SK-N-SH (cell line): ENCODE measurements around the gene EIPR1. TPM values are rescaled to one million over a fixed set of nuclear protein-coding genes. Genes with fewer than 3 reads are reported as not detected.

Experiments used
- CTCF ChIA-PET: fragments of 300-600, 350-600 bp; formaldehyde crosslinking; extraction: SDS; loops from one replicate; lab custom pipeline; 2021; lab: Yijun Ruan, JAX
- POLR2A ChIA-PET: fragments of 350-600 bp; sonication (Branson Sonifier 250); formaldehyde crosslinking; extraction: SDS; loops from one replicate; lab custom pipeline; 2020; ENCODE audit warnings: antibody characterized with exemption, inconsistent platforms; lab: Yijun Ruan, JAX
- DNase-seq: peaks from one replicate; pipeline ENCODE4 v3.0.0; 2012
- H2AFZ ChIP-seq: fragments of 200-600 bp; sonication (generic); 2 replicates; pipeline ENCODE4 v1.8.1; 2016; ENCODE audit warnings: antibody characterized with exemption, mild to moderate bottlenecking, low read depth
- H3F3A ChIP-seq: fragments of 200-600 bp; sonication (generic); replicated peaks from 2 replicates; pipeline ENCODE3; 2016; ENCODE audit warnings: antibody characterized with exemption, mild to moderate bottlenecking; ENCODE audit not compliant: insufficient read depth
- H3K27ac ChIP-seq, 2 experiments: fragments of 200-500 bp in 1 of 2; fragments of 200-600 bp in 1 of 2; sonication (Bioruptor generic) in 1 of 2; sonication (generic), shearing (Covaris generic) in 1 of 2; 2 replicates each; pipeline versions ENCODE4 v1.5.1 to v1.6.1; 2014 to 2016; ENCODE audit warnings: low read depth in 2 of 2, inconsistent platforms in 1 of 2, low read length in 1 of 2, mild to moderate bottlenecking in 1 of 2, mixed read lengths in 1 of 2
- H3K27me3 ChIP-seq: fragments of 200-600 bp; sonication (generic), shearing (Covaris generic); 2 replicates; pipeline ENCODE4 v1.6.1; 2016; ENCODE audit warnings: mixed run types; ENCODE audit not compliant: insufficient read depth
- H3K36me3 ChIP-seq, 2 experiments: fragments of 200-500 bp in 1 of 2; fragments of 200-600 bp in 1 of 2; sonication (Bioruptor generic) in 1 of 2; sonication (generic) in 1 of 2; replicated peaks in 1 of 2; 2 replicates each; pipeline versions ENCODE3 to v1.5.1; 2014 to 2016; ENCODE audit warnings: low read length in 1 of 2, mild to moderate bottlenecking in 1 of 2; ENCODE audit not compliant: insufficient read depth in 2 of 2, control insufficient read depth in 1 of 2
- H3K4me1 ChIP-seq, 2 experiments: fragments of 200-500 bp in 1 of 2; fragments of 200-600 bp in 1 of 2; sonication (Bioruptor generic) in 1 of 2; sonication (generic), shearing (Covaris generic) in 1 of 2; 2 replicates each; pipeline versions ENCODE4 v1.5.1 to v1.6.1; 2014 to 2016; ENCODE audit warnings: low read depth in 1 of 2, low read length in 1 of 2, mixed run types in 1 of 2; ENCODE audit not compliant: insufficient read depth in 2 of 2, control insufficient read depth in 1 of 2
- H3K4me2 ChIP-seq: fragments of 200-600 bp; sonication (generic), shearing (Covaris generic); 2 replicates; pipeline ENCODE4 v1.6.1; 2017; ENCODE audit warnings: mixed run types
- H3K4me3 ChIP-seq, 2 experiments: fragments of 200-500 bp in 1 of 2; fragments of 200-600 bp in 1 of 2; sonication (Bioruptor generic) in 1 of 2; sonication (generic), shearing (Covaris generic) in 1 of 2; 2 replicates each; pipeline versions ENCODE4 v1.5.1 to v1.8.1; 2014 to 2016; ENCODE audit warnings: low read depth in 2 of 2, inconsistent platforms in 1 of 2, low read length in 1 of 2, mild to moderate bottlenecking in 1 of 2, mixed read lengths in 1 of 2, moderate library complexity in 1 of 2
- H3K79me2 ChIP-seq: fragments of 200-600 bp; sonication (generic); 2 replicates; pipeline ENCODE4 v1.8.1; 2017; ENCODE audit warnings: mild to moderate bottlenecking; ENCODE audit not compliant: insufficient read depth
- H3K9ac ChIP-seq: fragments of 200-600 bp; sonication (generic); 2 replicates; pipeline ENCODE4 v1.6.1; 2017; ENCODE audit warnings: mixed run types
- H3K9me2 ChIP-seq: fragments of 200-600 bp; sonication (generic); 2 replicates; pipeline ENCODE4 v1.6.1; 2017; ENCODE audit warnings: mixed run types
- H3K9me3 ChIP-seq: fragments of 200-600 bp; sonication (generic); 2 replicates; pipeline ENCODE4 v1.6.1; 2017; ENCODE audit warnings: mixed run types, mild to moderate bottlenecking, moderate library complexity
- H4K20me1 ChIP-seq: fragments of 200-600 bp; sonication (generic); 2 replicates; pipeline ENCODE4 v1.6.1; 2017; ENCODE audit warnings: mild to moderate bottlenecking, mixed run types; ENCODE audit not compliant: insufficient read depth
- CHD2 ChIP-seq: fragments of 150-350 bp; IDR thresholded peaks from 2 replicates; pipeline ENCODE4 v1.6.1; 2018; ENCODE audit warnings: low read length; ENCODE audit not compliant: partially characterized antibody
- ELF1 ChIP-seq: IDR thresholded peaks from 2 replicates; pipeline ENCODE4 v1.4.0; 2012
- FOSL2 ChIP-seq: IDR thresholded peaks from 2 replicates; pipeline ENCODE4 v1.4.0; 2012; ENCODE audit warnings: low read depth, mild to moderate bottlenecking, moderate library complexity, borderline replicate concordance
- FOXJ3 ChIP-seq: sonication (generic); formaldehyde crosslinking; IDR thresholded peaks from 2 replicates; pipeline ENCODE4 v1.5.1; 2020; ENCODE audit warnings: mild to moderate bottlenecking, missing genetic modification reagents
- GATA2 ChIP-seq: sonication (generic); formaldehyde crosslinking; IDR thresholded peaks from 2 replicates; pipeline ENCODE4 v1.5.0; 2020; ENCODE audit warnings: mild to moderate bottlenecking, missing genetic modification reagents
- JUND ChIP-seq: IDR thresholded peaks from 2 replicates; pipeline ENCODE4 v1.4.0; 2012
- MEF2A ChIP-seq: IDR thresholded peaks from 2 replicates; pipeline ENCODE4 v1.4.0; 2012; ENCODE audit warnings: low read depth, borderline replicate concordance
- NFIC ChIP-seq: IDR thresholded peaks from 2 replicates; pipeline ENCODE4 v1.4.0; 2012; ENCODE audit warnings: borderline replicate concordance
- NRF1 ChIP-seq: IDR thresholded peaks from 2 replicates; pipeline ENCODE4 v1.6.1; 2012; ENCODE audit warnings: low read depth, mild to moderate bottlenecking, low read length
- PBX3 ChIP-seq: IDR thresholded peaks from 2 replicates; pipeline ENCODE4; 2012
- RAD21 ChIP-seq: IDR thresholded peaks from 2 replicates; pipeline ENCODE4 v1.6.1; 2012; ENCODE audit warnings: mild to moderate bottlenecking, low read length
- RXRA ChIP-seq: IDR thresholded peaks from 2 replicates; pipeline ENCODE4 v1.4.0; 2012; ENCODE audit warnings: low read depth, mild to moderate bottlenecking, borderline replicate concordance
- SIN3A ChIP-seq: IDR thresholded peaks from 2 replicates; pipeline ENCODE4 v1.6.1; 2012; ENCODE audit warnings: low read depth, mild to moderate bottlenecking, low read length, moderate library complexity, borderline replicate concordance
- SMC3 ChIP-seq: IDR thresholded peaks from 2 replicates; pipeline ENCODE4 v1.6.1; 2012; ENCODE audit warnings: low read depth, low read length, improper control_type of control experiment
- TAF1 ChIP-seq: IDR thresholded peaks from 2 replicates; pipeline ENCODE4 v1.6.1; 2012; ENCODE audit warnings: low read depth, mild to moderate bottlenecking, low read length, moderate library complexity, borderline replicate concordance
- TCF12 ChIP-seq: IDR thresholded peaks from 2 replicates; pipeline ENCODE4 v1.4.0; 2012
- TEAD4 ChIP-seq: IDR thresholded peaks from 2 replicates; pipeline ENCODE4 v1.4.0; 2012; ENCODE audit warnings: mild to moderate bottlenecking, borderline replicate concordance; ENCODE audit not compliant: insufficient read depth
- WGBS: methylation state at CpG from one replicate; pipeline ENCODE4 v1.1.6; 2017; ENCODE audit warnings: low lambda C conversion rate; 5-methylcytosine and 5-hydroxymethylcytosine counted together
- polyA plus RNA-seq, 3 experiments: library from polyadenylated mRNA; depleted of rRNA; stranded (reverse); fragments of >200 nt; gene quantifications; 2 replicates each; pipeline ENCODE4 v1.2.3, GENCODE V29; 2012
- TF ChIP-seq, protein P1 (sequence below): IDR thresholded peaks from 2 replicates; pipeline ENCODE4 v1.4.0; 2012; ENCODE audit warnings: low read depth
- TF ChIP-seq, protein P2 (sequence below): IDR thresholded peaks from 2 replicates; pipeline ENCODE4 v1.4.0; 2012; ENCODE audit warnings: low read depth, borderline replicate concordance
- TF ChIP-seq, protein P3 (sequence below): fragments of 200-600 bp; sonication (generic); IDR thresholded peaks from 2 replicates; pipeline ENCODE4 v1.6.1; 2017; ENCODE audit warnings: antibody characterized with exemption, mild to moderate bottlenecking, moderate library complexity

The EIPR1 gene
- polyA plus RNA-seq, 1 of the 3 experiments (the other 2 are of a cell fraction), result 85.9 TPM

DNA sequence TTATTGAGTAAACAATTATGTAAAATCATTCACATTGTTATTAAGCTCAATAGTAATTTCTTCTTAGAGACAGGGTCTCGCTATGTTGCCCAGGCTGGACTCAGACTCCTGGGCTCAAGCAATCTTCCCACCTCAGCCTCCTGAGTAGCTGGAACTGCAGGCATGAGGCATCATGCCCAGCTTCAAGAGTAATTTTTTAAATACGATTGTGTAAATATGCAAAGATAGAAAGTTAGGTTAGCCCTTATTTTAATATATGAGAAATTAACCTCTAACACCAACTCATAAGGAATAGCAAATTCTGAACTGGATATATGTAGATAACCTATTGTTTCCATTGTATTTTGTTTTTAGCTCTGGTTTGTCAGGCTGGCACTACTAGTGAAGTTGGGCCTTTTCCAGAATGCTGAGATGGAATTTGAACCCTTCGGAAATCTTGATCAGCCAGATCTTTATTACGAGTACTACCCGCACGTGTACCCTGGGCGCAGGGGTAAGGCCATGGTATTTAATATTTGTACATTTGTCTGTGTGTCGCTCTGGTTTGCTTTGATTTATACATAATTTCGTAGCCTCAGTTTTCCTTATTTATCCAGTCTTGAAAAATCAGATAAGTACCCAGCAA is 46.7 kb upstream of the EIPR1 start:
- WGBS, result 87% methylated on average over 9 of the region's 9 CpGs
- peaks cover 7% of the 10 kb centered on the region; the same call in 1 of the 2 replicates for H3K79me2 ChIP-seq
- H2AFZ ChIP-seq, result no peak overlapping the region
- TF ChIP-seq CHD2 (no peak), SIN3A (no peak), GATA2 (CRISPR knock-in tag) (no peak), ELF1 (no peak), TAF1 (no peak), RXRA (no peak), NFIC (no peak), SMC3 (no peak), TEAD4 (no peak), FOXJ3 (CRISPR knock-in tag) (no peak), PBX3 (no peak), RAD21 (no peak), MEF2A (no peak), FOSL2 (no peak), NRF1 (no peak), TCF12 (no peak), JUND (no peak)
- TF ChIP-seq, protein P1, sequence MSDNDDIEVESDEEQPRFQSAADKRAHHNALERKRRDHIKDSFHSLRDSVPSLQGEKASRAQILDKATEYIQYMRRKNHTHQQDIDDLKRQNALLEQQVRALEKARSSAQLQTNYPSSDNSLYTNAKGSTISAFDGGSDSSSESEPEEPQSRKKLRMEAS, result no peak
- TF ChIP-seq, protein P2, sequence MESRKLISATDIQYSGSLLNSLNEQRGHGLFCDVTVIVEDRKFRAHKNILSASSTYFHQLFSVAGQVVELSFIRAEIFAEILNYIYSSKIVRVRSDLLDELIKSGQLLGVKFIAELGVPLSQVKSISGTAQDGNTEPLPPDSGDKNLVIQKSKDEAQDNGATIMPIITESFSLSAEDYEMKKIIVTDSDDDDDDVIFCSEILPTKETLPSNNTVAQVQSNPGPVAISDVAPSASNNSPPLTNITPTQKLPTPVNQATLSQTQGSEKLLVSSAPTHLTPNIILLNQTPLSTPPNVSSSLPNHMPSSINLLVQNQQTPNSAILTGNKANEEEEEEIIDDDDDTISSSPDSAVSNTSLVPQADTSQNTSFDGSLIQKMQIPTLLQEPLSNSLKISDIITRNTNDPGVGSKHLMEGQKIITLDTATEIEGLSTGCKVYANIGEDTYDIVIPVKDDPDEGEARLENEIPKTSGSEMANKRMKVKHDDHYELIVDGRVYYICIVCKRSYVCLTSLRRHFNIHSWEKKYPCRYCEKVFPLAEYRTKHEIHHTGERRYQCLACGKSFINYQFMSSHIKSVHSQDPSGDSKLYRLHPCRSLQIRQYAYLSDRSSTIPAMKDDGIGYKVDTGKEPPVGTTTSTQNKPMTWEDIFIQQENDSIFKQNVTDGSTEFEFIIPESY, result no peak
- TF ChIP-seq, protein P3, sequence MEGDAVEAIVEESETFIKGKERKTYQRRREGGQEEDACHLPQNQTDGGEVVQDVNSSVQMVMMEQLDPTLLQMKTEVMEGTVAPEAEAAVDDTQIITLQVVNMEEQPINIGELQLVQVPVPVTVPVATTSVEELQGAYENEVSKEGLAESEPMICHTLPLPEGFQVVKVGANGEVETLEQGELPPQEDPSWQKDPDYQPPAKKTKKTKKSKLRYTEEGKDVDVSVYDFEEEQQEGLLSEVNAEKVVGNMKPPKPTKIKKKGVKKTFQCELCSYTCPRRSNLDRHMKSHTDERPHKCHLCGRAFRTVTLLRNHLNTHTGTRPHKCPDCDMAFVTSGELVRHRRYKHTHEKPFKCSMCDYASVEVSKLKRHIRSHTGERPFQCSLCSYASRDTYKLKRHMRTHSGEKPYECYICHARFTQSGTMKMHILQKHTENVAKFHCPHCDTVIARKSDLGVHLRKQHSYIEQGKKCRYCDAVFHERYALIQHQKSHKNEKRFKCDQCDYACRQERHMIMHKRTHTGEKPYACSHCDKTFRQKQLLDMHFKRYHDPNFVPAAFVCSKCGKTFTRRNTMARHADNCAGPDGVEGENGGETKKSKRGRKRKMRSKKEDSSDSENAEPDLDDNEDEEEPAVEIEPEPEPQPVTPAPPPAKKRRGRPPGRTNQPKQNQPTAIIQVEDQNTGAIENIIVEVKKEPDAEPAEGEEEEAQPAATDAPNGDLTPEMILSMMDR, result no peak
- H3F3A ChIP-seq, result no peaks in the 10 kb centered on the region
- H3K4me1 ChIP-seq, result peaks cover 0 to 11% of the 10 kb centered on the region in 2 experiments; a peak in 1 of 4 replicates
- no peaks in the 10 kb centered on the region for H3K9me2 ChIP-seq
- no peaks in the 10 kb centered on the region for H3K27me3 ChIP-seq
- H3K9me3 ChIP-seq, result no peaks in the 10 kb centered on the region
- no peaks in the 10 kb centered on the region for H4K20me1 ChIP-seq
- ChIA-PET CTCF (interaction anchor here (0.7 to 8.9 kb wide), 45 partner anchors 10 to 1569 kb away, joined by 3 to 132 read pairs (median 4); no protein-coding TSS in a partner anchor), POLR2A (no interaction called here)
- H3K27ac ChIP-seq, result no peak overlapping the region
- H3K9ac ChIP-seq, result no peak overlapping the region
- H3K36me3 ChIP-seq, result peaks cover 36 to 86% of the 10 kb centered on the region in 2 experiments
- no peak overlapping the region for H3K4me3 ChIP-seq
- no peak for DNase-seq
- H3K4me2 ChIP-seq, result no peak overlapping the region
